PFSK-1 (cell line): ENCODE results near the gene DPH1.

Experiments used
- POLR2AphosphoS5 ChIP-seq: IDR thresholded peaks from 2 replicates; pipeline ENCODE4 v1.6.1; 2012; ENCODE audit warnings: low read depth, mild to moderate bottlenecking, control low read depth, low read length, moderate library complexity
- TAF1 ChIP-seq: IDR thresholded peaks from 2 replicates; pipeline ENCODE4 v1.6.1; 2012; ENCODE audit warnings: low read length, control low read depth, borderline replicate concordance; ENCODE audit not compliant: insufficient read depth
- TF ChIP-seq, protein P1 (sequence below), 2 experiments: IDR thresholded peaks; 2 replicates each; pipeline versions ENCODE4 v1.6.1 to v1.8.0; 2011 to 2012; ENCODE audit warnings: low read depth in 2 of 2, low read length in 2 of 2, control low read depth in 1 of 2, inconsistent platforms in 1 of 2, mild to moderate bottlenecking in 1 of 2, moderate library complexity in 1 of 2; ENCODE audit not compliant: insufficient read depth in 1 of 2

DNA sequence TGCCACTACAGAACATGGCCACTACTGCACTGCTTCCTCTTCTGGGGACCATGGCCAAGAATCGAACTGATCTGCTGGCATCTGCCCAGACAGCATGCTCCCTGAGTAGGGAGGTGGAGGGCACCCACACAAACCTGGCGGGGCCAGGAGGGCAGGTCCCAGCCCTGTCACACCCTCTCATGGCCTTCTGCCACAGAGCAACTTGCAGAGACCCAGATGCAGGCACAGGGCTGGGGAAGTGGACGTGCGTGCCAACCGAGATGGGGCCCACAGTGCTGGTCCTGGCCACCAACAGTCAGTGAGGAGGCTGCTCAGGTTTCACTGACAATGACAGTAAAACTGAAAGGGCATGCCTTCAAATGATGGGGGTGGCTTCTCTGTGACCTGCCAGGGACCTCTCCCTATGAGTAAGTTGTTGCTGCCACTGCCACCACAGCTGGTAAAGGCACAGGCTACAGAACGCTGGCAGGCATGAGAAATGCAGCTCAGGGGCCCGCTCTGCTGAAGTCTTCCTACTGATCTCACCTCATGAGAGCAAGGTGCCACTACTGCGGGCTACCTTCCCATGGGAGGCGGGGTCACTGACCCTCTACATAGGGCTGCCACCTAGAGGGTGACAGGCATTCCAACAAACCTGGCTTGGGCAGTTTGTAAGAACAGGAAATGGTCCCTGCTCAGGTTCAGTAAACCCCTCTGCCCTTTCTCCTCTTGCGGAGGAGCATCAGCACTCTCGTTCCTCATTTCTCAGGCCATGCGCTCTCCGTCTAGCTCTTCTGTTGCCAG is 40.5 kb downstream of the DPH1 start:
- TF ChIP-seq TAF1 (no peak), POLR2AphosphoS5 (no peak)
- TF ChIP-seq, protein P1, sequence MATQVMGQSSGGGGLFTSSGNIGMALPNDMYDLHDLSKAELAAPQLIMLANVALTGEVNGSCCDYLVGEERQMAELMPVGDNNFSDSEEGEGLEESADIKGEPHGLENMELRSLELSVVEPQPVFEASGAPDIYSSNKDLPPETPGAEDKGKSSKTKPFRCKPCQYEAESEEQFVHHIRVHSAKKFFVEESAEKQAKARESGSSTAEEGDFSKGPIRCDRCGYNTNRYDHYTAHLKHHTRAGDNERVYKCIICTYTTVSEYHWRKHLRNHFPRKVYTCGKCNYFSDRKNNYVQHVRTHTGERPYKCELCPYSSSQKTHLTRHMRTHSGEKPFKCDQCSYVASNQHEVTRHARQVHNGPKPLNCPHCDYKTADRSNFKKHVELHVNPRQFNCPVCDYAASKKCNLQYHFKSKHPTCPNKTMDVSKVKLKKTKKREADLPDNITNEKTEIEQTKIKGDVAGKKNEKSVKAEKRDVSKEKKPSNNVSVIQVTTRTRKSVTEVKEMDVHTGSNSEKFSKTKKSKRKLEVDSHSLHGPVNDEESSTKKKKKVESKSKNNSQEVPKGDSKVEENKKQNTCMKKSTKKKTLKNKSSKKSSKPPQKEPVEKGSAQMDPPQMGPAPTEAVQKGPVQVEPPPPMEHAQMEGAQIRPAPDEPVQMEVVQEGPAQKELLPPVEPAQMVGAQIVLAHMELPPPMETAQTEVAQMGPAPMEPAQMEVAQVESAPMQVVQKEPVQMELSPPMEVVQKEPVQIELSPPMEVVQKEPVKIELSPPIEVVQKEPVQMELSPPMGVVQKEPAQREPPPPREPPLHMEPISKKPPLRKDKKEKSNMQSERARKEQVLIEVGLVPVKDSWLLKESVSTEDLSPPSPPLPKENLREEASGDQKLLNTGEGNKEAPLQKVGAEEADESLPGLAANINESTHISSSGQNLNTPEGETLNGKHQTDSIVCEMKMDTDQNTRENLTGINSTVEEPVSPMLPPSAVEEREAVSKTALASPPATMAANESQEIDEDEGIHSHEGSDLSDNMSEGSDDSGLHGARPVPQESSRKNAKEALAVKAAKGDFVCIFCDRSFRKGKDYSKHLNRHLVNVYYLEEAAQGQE (IDR thresholded peaks at IDR 0.05; ENCODE audit: insufficient read depth in 1 of 2, low read depth in 2 of 2, low read length in 2 of 2), result no peak
